GM12801 (cell line): ENCODE results near the gene ELMO1.

Experiments used
- CTCF ChIP-seq: IDR thresholded peaks from one replicate; pipeline ENCODE4 v1.5.1; 2011; ENCODE audit warnings: control low read depth; ENCODE audit not compliant: insufficient read length; ENCODE audit errors: extremely low read depth

The ELMO1 gene

GRCh38 chr7:37131855-37132254 is 316.8 kb downstream of the ELMO1 start:
- no peak for TF ChIP-seq CTCF

- TF ChIP-seq CTCF: no peak
These were observed 319.6 kb downstream of the ELMO1 start for GRCh38 chr7:37129035-37129425.

GRCh38 chr7:37128327-37129034 is 320.2 kb downstream of the ELMO1 start:
- TF ChIP-seq CTCF: no peak

- no peak for TF ChIP-seq CTCF
These were observed 329.3 kb downstream of the ELMO1 start for GRCh38 chr7:37119296-37119860.

GRCh38 chr7:37118004-37118403 is 330.7 kb downstream of the ELMO1 start:
- TF ChIP-seq CTCF: no peak

- TF ChIP-seq CTCF: no peak
These were observed 331.4 kb downstream of the ELMO1 start for GRCh38 chr7:37117292-37117691.

- TF ChIP-seq CTCF: no peak
These were observed 332.5 kb downstream of the ELMO1 start for GRCh38 chr7:37116093-37116701.
